Activated CD8-positive, alpha-beta memory T cell treated with anti-CD3 and anti-CD28 coated beads, Interleukin-2, amount 50 U/mL, for 1 hour (primary cell): ENCODE measurements around the gene SCP2.

Experiments used
- DNase-seq: peaks from one replicate; pipeline ENCODE4 v3.0.0-alpha.2; 2020; ENCODE audit errors: extremely low read depth

Gene SCP2

DNA sequence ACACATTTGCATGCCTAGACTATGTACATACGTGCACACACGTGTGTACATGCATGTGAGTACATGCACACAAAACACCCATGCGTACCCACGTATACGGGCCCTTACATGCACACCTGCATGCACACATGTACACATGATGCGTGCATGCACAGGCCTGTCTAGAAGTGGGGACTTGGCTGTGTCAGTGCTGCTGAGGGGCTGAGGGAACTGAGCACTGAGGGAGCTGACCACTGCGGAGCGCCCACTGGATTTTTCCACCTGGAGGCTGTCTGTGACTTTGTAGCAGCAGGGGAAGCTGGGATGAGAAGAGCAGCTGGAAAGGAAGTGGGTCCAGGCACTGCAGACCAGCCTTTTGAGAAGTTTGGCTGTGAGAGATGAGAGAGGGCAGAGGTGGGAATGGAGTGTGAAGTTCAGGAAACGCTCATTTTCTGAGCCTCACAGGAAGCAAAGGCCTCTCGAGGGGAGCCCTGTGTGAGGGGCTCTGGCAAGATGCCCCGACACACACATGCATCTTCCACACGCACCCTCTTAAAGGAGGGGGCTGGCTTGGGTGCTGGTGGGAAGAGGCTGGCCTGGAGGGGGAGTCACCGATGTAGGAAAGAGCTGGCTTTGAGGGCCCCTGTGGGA is 155.9 kb downstream of the SCP2 start:
- DNase-seq = no peak

DNA sequence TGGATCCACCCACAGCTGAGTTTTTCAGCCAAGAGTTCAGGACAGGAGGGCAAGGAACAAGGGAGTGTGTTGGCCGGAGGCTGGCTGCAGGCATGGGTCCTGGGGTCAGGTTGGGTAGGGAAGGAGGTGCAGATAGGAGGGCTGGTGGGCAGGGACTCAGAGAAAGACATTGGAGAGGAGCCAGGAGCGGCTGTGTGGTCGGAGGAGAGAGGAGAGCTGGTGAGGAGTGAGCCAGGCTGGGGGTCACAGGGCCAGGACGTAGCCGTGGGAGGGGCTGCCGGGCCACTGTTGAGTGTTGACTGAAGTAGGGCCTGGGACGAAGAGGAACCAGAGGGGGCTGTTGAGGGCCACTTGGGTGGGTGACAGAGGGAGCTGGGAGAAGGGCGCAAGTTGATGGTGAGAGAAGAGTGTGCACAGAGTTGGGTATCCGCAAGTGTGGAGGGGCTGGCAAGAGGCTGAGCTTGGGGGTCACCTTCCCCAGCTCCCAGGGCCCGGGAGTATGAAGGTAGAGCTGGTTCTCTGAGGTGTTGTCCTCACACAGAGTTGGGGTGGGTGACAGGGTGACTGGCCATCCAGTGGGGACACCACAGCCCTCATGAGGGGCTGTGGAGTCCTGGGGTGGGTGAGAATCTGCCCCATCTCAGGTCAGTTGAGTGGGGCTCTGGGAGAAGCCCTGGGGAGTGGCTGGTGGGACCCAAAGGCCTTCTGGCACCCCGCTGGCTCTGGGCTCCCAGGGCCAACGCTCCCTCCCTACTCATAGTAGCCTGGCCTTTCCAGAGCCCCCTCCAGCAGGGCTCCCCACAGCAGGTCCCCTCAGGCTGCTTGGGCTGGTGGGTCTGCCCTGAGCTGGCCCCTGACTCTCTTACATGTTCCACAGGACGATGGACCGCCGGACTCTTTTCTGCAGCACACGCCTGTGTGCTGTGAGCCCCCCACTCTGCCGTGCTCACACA is 156.8 kb downstream of the SCP2 start:
- DNase-seq = no peak

DNA sequence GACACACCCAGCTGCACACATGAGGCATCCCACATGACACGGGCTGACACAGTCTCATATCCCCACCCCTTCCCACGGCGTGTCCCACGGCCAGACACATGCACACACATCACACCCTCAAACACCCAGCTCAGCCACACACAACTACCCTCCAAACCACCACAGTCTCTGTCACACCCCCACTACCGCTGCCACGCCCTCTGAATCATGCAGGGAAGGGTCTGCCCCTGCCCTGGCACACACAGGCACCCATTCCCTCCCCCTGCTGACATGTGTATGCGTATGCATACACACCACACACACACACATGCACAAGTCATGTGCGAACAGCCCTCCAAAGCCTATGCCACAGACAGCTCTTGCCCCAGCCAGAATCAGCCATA is 157.5 kb downstream of the SCP2 start:
- DNase-seq = no peak

DNA sequence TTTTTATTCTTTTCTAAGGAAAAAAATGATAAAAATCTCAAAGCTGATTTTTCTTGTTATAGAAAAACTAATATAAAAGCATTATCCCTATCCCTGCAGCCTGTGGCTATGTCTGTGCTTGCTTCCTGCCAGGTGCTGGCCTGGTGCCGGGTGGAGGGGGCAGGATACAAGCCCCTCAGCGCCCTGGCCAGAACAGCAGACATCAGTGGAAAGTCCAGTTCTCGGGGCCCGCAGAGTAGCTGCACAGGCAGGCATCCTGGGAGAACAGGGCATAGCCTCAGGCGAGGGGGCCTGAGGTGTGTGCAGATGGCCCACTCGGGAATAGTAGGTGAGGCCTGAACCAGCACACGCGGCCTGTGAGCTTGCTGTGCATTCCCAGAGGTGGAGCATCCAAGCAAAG is 158.3 kb downstream of the SCP2 start:
- no peak for DNase-seq

DNA sequence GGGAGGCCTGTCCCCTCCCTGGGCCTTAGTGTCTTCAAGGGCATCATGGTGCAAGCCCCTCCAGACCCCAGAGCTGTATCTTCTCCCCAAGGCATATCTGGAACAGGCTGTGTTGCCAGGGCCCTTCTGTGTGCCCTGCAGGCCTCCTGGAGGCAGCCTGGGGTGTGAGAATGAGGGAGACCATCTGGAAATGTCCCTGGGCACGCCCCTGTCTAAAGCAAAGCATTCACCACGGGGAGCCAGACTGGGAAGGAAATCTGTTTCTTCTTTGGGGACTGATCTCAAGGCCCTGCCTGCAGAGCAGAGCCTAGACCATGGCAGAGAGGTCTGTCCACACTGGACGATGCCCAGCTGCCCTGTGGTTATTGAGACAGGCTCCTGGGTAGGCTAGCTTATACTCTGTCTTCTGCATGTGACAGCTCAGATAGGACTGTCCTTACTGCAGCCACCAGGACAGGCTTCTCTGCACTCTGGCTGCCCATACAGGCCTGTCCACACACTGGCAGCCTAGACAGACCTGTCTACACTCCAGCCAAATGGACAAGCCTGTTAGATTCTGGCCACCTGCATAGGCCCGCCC is 159.5 kb downstream of the SCP2 start:
- DNase-seq = no peak

DNA sequence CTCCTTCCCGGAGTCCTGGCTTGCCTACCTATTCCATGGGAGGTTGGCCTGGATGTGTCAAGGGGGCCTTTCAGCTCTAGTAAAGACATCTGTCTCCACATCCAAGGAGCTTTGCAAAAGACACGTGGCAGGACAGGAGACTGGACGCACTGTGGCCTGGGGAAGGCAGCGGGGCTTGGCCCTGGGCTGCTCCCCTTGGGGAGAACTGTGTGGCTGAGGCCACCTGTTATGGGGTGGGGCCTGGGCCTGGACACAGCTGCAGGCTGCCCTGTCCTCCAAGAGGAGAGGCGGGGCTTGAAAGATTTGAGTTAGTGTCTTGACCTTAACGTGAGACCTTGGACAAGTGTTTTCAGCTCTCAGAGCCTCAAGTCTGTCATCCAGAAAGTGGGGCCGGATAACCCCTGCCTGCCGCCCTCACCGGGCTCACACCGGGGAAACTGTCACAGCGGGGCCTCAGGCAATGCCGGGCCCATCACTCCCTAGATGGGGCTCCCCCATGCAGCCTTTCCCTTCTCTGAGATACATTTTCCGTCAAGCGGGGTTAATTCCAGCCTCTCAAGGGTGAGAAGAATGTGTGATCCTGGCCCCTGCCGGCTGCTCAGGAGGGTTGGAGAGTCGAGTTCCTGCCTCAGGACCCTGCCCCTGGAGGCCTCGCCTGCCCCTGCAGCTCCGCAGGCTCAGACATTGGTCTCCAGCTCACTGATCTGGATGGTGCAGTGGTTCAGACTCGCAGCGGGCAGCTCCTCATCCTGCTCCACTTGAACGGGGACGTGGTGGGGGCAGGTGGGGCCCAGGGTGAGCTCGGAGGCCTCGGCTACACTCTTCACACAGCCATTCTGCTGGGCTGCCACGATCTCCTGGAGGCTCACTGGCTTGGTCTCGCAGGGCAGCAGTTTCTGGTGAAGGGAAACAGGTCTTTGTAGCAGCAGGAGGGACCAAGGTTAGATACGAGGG is 160.5 kb downstream of the SCP2 start:
- no peak for DNase-seq

DNA sequence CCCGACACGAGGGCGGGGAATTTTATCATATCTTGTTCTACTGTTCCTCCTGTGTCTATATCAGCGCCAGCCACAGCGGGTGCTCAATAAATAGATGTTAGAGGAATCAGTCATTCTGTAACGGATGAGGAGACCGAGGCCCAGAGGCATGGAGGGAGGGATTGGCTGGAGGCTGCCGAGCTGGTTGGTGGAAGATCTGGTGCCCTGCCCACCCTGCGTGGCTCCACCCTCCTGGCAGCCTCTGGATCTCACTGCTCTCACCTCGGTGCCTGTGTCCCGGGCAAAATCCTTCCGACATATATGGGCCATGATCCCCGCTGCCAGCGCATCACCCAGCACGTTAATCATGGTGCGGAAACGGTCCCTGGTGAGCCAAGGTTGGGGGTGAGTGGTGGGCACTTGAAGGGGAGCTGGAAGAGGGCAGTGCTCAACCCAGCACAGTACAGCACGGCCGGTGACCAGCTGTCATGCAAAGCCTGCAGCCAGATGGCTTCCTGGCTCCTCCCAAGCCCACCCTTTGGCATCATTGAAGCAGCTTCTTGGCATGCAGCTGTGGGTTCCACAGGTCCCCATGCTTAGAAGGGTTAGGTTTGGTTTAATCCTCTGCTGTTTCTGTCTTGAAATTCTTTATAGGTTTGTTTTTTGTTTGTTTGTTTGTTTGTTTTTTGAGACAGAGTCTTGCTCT is 161.7 kb downstream of the SCP2 start:
- no peak for DNase-seq

DNA sequence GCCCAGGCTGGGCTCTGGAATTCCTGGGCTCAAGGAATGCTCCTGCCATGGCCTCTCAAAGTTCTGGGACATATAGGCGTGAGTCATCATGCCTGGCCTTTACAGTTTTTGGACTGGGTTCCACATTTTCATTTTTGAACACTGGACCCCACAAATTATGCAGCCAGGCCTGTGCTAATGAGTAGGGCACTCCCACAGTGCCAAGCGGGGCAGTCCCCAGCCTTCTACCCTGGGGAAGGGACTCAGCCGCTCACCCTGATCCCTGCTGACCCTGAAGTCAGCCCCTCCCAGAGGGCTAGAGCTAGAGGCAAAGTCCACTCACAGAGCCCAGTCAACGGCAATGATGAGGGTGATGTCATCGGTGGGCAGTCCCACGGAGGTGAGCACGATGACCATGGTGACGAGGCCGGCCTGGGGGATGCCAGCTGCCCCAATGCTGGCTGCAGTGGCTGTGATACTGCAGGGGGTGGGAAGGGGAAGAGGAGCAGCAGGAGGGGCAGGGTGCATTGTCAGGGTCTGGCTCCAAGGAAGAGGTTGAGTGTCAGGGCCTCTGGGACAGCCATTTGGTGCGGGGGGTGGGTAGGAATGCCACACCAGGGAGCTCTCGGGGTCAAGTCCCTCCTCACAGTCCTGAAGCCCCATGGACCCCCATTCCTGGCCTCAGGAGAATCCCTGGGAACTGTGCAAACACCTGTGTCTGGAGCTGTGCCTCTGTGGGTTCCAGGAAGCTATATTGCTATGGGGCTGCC is 162.6 kb downstream of the SCP2 start:
- no peak for DNase-seq

DNA sequence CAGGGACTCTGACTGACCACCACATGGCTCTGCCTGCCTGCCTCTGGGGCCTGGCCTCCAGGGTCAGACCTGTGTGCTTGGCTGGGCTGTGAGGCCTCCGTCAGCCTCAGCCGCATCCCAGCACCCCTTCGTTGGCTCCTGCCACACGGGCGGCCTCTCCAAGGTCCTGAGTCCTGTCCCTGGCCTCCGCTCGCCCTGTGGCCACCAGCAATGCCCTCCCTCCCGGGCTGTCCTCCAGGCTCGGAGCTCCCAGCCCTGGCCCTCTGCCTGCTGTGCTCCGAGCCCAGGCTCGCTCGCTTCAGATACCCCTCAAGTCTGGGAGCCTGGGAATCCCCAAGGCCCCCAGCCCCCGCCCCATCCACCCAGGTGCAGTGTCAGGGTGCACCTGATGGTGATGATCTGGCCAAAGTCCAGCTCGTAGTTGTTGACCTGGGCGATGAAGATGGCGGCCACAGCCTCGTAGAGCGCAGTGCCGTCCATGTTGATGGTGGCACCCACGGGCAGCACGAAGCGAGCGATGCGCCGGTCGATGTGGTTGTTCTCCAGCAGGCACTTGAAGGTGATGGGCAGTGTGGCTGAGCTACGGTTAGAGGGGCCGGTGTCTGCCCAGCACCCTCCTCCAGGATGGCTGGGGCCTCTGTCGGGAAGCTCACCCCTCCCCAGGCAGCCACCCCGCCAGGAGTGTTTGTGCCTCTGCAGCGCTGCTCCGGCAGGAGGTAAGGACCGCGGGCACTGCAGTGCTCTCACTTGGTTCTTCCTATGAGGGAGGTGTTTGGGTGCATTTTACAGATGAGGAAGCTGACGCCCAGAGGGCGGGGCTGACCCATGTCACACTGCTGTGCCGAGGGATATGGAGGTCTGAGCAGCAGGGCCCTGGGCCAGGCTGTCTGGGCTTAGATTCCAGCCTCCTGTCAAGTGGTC is 163.4 kb downstream of the SCP2 start:
- no peak for DNase-seq

DNA sequence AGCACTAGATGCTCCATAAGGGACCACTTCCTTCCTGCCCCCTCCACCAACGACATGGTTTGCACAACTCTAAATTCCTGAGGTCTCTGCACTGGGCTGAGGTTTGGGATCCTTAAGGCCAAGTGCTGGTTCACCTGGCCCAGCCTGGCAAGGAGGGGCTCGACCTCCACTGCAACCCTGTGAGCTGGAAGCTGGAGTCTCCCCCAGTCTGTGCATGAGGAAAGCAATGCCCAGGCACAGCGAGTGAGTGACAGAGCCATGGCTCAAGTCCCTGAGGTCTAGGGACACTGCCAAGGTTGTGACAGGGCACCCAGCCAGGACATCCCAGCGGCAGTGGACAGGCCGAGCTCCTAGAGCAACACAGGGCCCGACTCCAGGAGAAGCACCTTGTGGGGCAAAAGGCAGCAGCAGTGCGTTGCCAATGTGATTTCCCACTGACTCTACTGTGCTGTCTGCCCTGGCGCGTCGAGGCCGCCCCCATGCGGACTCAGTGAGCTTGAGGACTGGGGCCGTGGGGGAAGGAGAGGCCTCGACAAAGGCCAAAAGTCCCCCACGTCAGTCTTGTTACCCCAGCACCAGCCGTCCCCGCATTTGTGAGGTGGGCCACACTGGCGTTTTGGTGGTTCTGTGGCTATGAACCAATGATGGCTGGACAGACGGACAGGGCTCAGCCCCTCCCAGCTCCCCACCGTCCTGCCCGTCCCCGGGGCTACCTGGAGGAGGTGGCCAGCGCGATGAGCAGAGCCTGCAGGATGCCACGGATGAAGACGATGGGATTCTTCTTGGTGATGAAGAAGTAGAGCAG is 165.0 kb downstream of the SCP2 start:
- no peak for DNase-seq

DNA sequence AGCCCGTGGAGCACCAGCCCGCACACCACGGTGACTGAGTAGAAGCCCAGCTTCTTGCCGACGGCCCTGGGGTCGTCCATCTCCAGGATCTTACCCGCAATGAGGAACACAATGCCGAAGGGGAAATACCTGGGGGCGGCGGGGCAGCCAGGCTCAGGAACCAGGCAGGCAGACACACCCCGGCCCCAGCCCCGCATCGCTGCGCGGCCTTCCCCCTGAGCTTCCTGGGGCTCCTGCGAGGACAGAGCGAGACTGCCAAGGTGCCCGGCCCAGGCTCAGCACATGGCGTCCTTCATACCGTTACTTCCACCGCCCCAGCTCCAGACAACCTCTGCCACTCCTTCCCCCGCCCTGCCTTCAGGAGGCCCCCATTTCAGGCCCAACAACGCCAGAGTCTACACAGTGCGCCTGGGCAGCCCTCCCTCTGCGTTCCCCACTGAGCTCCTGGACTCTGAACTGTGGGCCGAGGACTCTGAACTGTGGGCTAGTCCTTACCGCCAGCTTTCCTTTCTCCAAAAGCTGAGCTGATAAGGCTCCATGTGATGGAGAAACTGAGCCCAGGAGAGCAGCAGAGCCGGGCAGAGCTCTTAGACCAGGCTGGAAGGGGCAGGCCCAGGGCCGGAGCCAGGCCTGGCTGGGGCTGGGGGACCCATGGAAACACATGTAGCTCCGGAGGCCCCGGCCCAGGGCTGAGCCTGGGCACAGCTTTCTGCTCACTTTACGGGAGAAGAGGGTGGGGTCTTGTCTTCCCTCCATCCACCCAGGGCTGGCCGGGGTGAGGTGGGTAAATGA is 165.8 kb downstream of the SCP2 start:
- DNase-seq = no peak

DNA sequence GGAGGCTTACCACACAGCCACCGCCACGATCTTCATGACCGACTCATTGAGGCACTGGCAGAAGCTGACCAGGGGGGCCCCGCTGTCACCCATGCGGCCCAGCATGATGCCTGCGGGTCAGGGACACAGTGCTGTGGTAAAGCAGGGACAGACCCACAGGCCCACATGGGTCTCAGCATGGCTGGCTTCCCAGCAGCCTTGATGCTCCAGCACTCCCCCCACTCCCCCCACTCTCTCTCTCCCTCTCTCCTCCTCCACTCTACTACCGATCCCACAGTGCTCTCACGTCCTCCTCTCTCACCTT is 166.3 kb downstream of the SCP2 start:
- DNase-seq = no peak

DNA sequence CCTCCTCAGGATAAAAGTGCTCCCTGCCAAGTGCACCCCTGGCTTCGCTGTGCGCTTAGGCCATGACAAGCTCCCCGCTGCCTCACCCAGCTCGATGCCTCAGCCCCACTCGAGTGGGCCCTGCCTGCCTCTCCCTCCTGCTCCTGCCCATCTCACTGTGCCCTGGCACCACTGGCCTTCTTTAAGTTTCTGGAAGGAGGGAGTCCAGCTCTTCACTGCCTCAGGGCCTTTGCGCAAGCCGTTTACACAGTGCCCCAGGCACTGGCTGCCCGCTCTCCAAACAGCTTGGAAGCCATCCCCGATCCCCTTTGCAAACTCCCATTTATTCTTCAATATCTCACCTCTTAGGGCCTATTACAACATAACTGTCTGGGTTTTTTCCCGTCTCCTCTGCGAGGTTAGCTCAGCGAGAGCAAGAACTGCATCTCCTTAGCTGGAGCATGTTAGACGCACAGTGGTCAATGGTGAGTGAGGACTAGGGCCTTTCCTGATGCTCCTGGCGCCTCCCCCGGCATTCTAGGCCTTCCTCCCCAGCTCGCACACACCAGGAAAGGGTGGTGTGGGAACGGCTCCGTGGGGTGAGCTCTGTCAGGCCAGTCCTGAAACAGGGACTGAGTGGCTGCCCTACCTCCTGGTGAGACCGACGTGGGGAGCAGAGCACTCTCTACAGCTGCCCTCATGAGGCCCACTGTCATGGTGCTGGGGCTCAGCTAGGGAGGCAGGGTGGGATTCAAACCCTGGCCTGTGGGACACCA is 166.9 kb downstream of the SCP2 start:
- no peak for DNase-seq

DNA sequence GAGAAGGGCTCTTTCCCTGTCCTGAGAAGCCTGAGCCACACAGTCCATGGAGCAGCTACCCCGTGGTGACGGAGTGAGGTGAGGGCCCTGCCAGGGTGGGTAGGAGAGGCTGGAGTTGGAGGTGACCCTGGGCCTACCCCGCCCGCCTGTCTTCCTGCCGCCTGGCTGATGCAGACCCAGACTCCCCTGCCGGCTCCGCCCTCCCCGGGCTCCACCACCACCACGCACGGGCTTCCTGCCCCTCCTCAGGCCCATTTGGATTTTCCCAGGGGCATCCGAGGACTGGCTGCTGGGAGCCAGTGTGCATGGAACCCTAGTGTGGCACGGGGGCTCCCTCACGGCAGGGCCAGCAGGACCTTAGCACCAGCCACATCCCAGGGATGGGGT is 167.4 kb downstream of the SCP2 start:
- no peak for DNase-seq
